GM10248 (cell line): Measurements from ENCODE around the gene KBTBD8.

Experiments
- CTCF ChIA-PET: fragments of 300-600 bp; sonication (Branson Sonifier 250); formaldehyde crosslinking; extraction: SDS; loops from one replicate; lab custom pipeline; 2021; ENCODE audit warnings: antibody characterized with exemption; lab: Yijun Ruan, JAX
- POLR2A ChIA-PET: fragments of 350-650 bp; sonication (Branson Sonifier 250); formaldehyde crosslinking; extraction: SDS; loops from one replicate; lab custom pipeline; 2020; ENCODE audit warnings: antibody characterized with exemption; lab: Yijun Ruan, JAX
- DNase-seq: peaks from one replicate; pipeline ENCODE4 v3.0.0; 2012; ENCODE audit errors: extremely low spot score
- TF ChIP-seq, protein P1 (sequence below): IDR thresholded peaks from 2 replicates; pipeline ENCODE4 v1.5.1; 2012; ENCODE audit warnings: mild to moderate bottlenecking, low read depth; ENCODE audit errors: extremely low read depth, missing control alignments, control extremely low read depth

Gene KBTBD8

DNA sequence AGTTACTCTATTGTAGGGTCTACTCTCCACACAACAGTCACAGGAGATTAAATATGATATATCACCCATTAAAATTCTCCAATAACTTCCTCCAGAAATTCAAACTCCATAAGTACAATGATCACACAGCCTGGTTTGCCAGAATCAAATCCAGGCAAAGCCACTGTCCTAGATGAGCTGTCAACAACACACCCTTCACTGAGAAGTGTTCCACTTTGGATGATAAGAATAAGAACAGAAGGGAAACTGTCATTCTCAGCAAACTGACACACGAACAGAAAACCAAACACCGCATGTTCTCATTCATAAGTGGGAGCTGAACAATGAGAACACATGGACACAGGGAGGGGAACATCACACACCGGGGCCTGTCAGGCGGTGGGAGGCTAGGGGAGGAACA lies 41.4 kb upstream of the KBTBD8 start:
- DNase-seq, result no peak
- ChIA-PET POLR2A (no interaction called here), CTCF (interaction anchor here (1.8 to 10.2 kb wide), 4 partner anchors 12 to 34 kb away, joined by 5 to 64 read pairs (median 15); no protein-coding TSS in a partner anchor)
- TF ChIP-seq, protein P1, sequence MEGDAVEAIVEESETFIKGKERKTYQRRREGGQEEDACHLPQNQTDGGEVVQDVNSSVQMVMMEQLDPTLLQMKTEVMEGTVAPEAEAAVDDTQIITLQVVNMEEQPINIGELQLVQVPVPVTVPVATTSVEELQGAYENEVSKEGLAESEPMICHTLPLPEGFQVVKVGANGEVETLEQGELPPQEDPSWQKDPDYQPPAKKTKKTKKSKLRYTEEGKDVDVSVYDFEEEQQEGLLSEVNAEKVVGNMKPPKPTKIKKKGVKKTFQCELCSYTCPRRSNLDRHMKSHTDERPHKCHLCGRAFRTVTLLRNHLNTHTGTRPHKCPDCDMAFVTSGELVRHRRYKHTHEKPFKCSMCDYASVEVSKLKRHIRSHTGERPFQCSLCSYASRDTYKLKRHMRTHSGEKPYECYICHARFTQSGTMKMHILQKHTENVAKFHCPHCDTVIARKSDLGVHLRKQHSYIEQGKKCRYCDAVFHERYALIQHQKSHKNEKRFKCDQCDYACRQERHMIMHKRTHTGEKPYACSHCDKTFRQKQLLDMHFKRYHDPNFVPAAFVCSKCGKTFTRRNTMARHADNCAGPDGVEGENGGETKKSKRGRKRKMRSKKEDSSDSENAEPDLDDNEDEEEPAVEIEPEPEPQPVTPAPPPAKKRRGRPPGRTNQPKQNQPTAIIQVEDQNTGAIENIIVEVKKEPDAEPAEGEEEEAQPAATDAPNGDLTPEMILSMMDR, result no peak

DNA sequence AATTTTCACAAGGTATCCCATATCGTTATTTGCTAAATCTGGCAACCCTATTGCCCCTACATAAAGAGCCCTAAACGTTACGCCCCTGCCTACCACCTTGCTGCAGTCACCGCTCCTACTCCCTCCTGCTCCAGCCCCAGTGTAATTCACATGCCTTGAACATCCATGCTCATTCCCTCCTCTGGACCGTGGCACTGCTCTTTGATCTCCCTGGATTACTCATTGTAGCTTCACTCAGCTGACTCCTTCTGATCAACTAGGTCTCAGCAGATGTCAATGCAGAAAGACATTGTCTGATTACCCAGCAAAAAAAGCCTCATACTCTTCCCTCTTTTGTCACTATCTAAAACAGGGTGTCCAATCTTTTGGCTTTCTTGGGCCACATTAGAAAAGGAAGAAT lies 40.7 kb upstream of the KBTBD8 start:
- DNase-seq, result no peak
- TF ChIP-seq, protein P1, result no peak
- POLR2A ChIA-PET, result no interaction called here
- CTCF ChIA-PET, result interaction anchor here (1.4 to 10.2 kb wide), 4 partner anchors 13 to 33 kb away, joined by 3 to 64 read pairs (median 7); no protein-coding TSS in a partner anchor

DNA sequence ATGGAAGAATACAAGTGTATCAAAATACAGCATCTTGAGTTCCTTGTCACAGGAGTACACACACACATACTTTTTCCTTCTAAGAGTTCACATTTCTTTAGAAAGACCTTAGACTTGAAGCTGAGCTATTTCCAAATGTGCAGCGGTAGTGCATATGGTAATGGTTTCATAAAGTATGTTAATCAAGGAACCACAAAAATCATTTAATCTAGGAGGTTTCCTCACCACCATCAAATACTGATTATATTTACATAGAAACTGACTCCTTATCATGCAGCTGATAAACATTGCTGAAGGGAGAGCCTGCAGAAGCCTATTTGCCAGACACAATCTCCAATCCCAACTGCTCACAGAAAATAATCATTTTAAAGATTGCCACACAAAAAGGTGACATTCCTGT lies 40.0 kb upstream of the KBTBD8 start:
- no peak for DNase-seq
- ChIA-PET CTCF (interaction anchor here (1.4 to 10.2 kb wide), 3 partner anchors 14 to 33 kb away, joined by 3 to 64 read pairs (median 5); no protein-coding TSS in a partner anchor), POLR2A (no interaction called here)
- TF ChIP-seq, protein P1, result no peak

DNA sequence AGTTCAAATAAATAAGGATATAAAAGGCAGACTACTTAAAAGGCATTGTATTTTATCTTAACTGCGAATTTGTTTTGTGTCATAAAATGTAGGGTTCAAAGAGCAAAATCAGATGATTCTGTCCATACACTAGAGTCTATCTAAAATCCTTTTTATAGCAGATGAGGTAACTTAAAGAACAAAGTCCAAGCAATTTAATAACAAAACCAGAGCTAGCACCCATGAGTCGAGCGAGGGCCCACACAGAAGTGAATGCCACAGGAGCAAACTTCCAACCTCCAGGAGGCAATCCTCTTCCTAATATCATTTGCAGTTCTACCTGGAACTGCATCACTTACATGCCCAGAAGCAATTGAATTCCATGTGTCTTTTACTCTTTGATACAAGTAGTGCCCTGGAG lies 35.4 kb upstream of the KBTBD8 start:
- ChIA-PET CTCF (interaction anchor here (1.3 kb wide), 1 partner anchor 8 kb away, joined by 3 read pairs; no protein-coding TSS in a partner anchor), POLR2A (no interaction called here)
- no peak for DNase-seq
- TF ChIP-seq, protein P1, result no peak

DNA sequence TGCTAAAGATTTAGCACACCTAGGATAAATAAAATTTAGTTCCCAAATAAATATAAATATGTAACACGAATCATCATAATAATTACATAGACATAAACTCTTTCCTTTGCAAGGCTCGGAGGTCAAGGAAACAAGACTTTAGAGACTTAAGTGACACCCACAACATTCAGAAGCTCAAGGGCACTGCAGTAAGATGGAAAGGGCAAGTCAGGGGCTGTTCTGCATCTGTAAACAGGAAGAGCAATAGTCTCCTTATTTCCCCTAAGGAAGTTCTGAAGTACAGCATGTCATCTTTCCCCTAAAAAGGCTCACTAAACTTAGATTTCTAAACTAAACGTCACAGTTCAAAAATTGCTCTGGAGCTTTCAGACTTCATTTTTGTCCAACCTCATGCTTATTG lies 26.9 kb upstream of the KBTBD8 start:
- TF ChIP-seq, protein P1, result no peak
- CTCF ChIA-PET, result interaction anchor here (0.6 to 5.6 kb wide), 24 partner anchors 9 to 1922 kb away, joined by 3 to 83 read pairs (median 5); no protein-coding TSS in a partner anchor
- POLR2A ChIA-PET, result no interaction called here
- no peak for DNase-seq

DNA sequence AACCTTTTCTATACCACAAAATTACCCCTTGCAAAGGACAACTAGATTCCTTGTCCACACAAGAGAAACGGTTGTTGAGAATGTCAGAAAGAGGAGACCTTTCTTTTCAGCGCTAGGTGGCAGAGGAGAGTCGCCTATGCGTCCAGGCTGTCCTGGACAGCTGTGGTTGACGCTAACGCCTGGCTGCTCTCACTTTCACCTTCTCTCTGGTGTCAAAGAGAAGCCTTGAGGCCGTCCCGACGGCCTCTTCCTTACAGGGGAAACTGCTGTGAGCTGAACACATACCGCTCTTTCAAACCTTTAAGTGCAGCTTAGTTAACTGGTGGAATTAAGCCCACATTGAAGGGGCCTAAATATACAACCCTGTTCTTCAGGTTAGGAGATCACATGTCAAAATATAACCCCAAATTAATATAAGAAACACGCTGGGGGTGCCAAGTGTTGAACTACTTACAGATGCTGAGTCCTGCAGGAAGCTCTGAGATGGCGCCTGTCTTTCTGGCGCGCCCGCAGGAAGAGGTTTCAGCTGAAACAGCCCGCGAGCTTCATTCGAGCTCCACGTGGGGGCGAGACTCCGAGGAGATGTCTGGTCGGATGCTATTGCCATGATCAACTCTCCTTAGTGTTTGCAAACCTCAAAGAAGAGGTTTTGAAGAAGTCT lies 26.1 kb upstream of the KBTBD8 start:
- POLR2A ChIA-PET, result no interaction called here
- TF ChIP-seq, protein P1, result peak; percentile 77
- peak; percentile 84 for DNase-seq
- CTCF ChIA-PET, result interaction anchor here (0.7 to 5.6 kb wide), 29 partner anchors 9 to 1921 kb away, joined by 3 to 83 read pairs (median 6); partner anchors contain the start of gene KBTBD8
